MCF 10A (cell line): ENCODE measurements around the gene CTNNB1. TPM values are rescaled to one million over a fixed set of nuclear protein-coding genes. Genes with fewer than 3 reads are reported as not detected.

Experiments used
- BruUV-seq: library from RNA; stranded (reverse); fragments of 400-500 nt; replicated peaks from 2 replicates; lab custom pipeline; 2021; lab: Mats Ljungman, UMichigan
- CTCF ChIA-PET: fragments of 300-600 bp; sonication (Branson Sonifier 250); formaldehyde crosslinking; extraction: SDS; loops from one replicate; lab custom pipeline; 2021; ENCODE audit warnings: antibody characterized with exemption, inconsistent platforms; lab: Yijun Ruan, JAX
- POLR2A ChIA-PET: fragments of 300-600, 350-650 bp; sonication (Branson Sonifier 250); formaldehyde crosslinking; extraction: SDS; loops from one replicate; lab custom pipeline; 2020; ENCODE audit warnings: antibody characterized with exemption, inconsistent platforms; lab: Yijun Ruan, JAX
- DNase-seq: peaks from one replicate; pipeline ENCODE4 v3.0.0-alpha.2; 2018; ENCODE audit not compliant: unreplicated experiment
- H3K27ac Mint-ChIP-seq: one replicate; pipeline ENCODE4 v1.8.0; 2022; ENCODE audit warnings: mild to moderate bottlenecking, low read depth, mixed read lengths; ENCODE audit not compliant: unreplicated experiment
- H3K27me3 Mint-ChIP-seq: one replicate; pipeline ENCODE4 v1.8.0; 2022; ENCODE audit warnings: mixed read lengths; ENCODE audit not compliant: insufficient read depth, unreplicated experiment
- H3K36me3 Mint-ChIP-seq: one replicate; pipeline ENCODE4 v1.8.0; 2022; ENCODE audit warnings: mild to moderate bottlenecking, moderate library complexity, mixed read lengths; ENCODE audit not compliant: insufficient read depth, unreplicated experiment
- H3K4me1 Mint-ChIP-seq: one replicate; pipeline ENCODE4 v1.8.0; 2022; ENCODE audit warnings: mixed read lengths; ENCODE audit not compliant: insufficient read depth, unreplicated experiment
- H3K4me3 Mint-ChIP-seq: one replicate; pipeline ENCODE4 v1.8.0; 2022; ENCODE audit warnings: mild to moderate bottlenecking, moderate library complexity, mixed read lengths; ENCODE audit not compliant: unreplicated experiment
- H3K9me3 Mint-ChIP-seq: one replicate; pipeline ENCODE4 v1.8.0; 2022; ENCODE audit warnings: mixed read lengths; ENCODE audit not compliant: unreplicated experiment
- CTCF ChIP-seq: fragments of 200-600 bp; IDR thresholded peaks from one replicate; pipeline ENCODE4 v1.8.0; 2022; ENCODE audit warnings: antibody characterized with exemption, mild to moderate bottlenecking; ENCODE audit not compliant: unreplicated experiment
- intact Hi-C: fragments of 100-400 bp; cut with micrococcal nuclease; formaldehyde crosslinking; loops from 2 replicates; pipeline ENCODE4 v1.14.1; 2022
- total RNA-seq: library from RNA; stranded (reverse); gene quantifications from 2 replicates; pipeline ENCODE4 v1.2.3, GENCODE V29; 2022

CTNNB1 gene
- total RNA-seq, 1 experiment from 2014 or later = 244 TPM

GRCh38 chr3:41251593-41251992 is 52.3 kb downstream of the CTNNB1 start:
- H3K4me3 Mint-ChIP-seq = no peak overlapping the region
- no peak overlapping the region for H3K27ac Mint-ChIP-seq
- ChIA-PET POLR2A (no interaction called here), CTCF (no interaction called here)
- no TSS peak for BruUV-seq
- no peaks in the 10 kb centered on the region for H3K4me1 Mint-ChIP-seq
- peaks cover 8% of the 10 kb centered on the region for H3K9me3 Mint-ChIP-seq
- H3K36me3 Mint-ChIP-seq = no peaks in the 10 kb centered on the region
- intact Hi-C loops = no loop called here
- no peaks in the 10 kb centered on the region for H3K27me3 Mint-ChIP-seq
- no peak for TF ChIP-seq CTCF
- no peak for DNase-seq

- intact Hi-C loops = no loop called here
- H3K36me3 Mint-ChIP-seq = no peaks in the 10 kb centered on the region
- H3K9me3 Mint-ChIP-seq = peaks cover under 1% of the 10 kb centered on the region
- CTCF ChIA-PET = no interaction called here
- POLR2A ChIA-PET = interaction anchor here (1.2 to 1.8 kb wide), 2 partner anchors 14 to 44 kb away, joined by 3 to 4 read pairs; no protein-coding TSS in a partner anchor
- no peak overlapping the region for H3K4me3 Mint-ChIP-seq
- no peak for TF ChIP-seq CTCF
- peaks cover 19% of the 10 kb centered on the region for H3K4me1 Mint-ChIP-seq
- DNase-seq = peak; percentile 66
- BruUV-seq = no TSS peak
- H3K27me3 Mint-ChIP-seq = no peaks in the 10 kb centered on the region
- peak overlapping the region; percentile 31 for H3K27ac Mint-ChIP-seq
Observed at GRCh38 chr3:41258239-41258800, 59.0 kb downstream of the CTNNB1 start.

DNA sequence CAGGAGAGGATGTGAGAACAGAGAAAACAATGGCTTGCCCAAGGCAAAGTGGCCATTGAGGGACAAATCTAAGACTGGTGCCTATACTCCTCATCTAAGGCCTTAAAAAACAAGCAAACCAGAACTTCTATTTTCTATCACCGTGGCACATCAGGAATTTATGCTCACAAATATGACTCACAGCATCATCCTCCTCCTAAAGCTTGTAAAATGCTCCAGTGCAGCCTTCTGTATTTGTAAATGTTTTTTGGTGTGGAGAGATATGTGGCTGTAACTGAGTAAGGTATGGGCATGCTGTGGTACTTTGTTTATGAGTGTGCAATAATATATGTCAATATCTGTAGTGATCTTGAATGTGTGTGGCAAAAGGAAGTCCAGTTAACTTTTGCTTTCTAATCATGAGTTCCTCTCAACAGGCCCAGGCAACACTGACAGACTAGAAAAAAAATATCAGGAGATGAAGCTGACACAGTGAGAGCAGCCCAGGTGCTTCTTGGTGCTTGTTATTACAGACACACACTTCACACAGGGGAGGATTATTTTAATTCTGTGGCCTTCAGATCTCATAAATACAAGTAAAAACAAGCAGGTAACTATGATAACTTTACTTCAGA is 60.3 kb downstream of the CTNNB1 start:
- Mint-ChIP-seq H3K27ac (no peak overlapping the region), H3K9me3 (no peaks in the 10 kb centered on the region), H3K4me3 (no peak overlapping the region), H3K27me3 (no peaks in the 10 kb centered on the region), H3K36me3 (no peaks in the 10 kb centered on the region), H3K4me1 (peaks cover 19% of the 10 kb centered on the region)
- ChIA-PET CTCF (no interaction called here), POLR2A (interaction anchor here (0.7 to 0.8 kb wide), 2 partner anchors 55 to 60 kb away, joined by 3 to 4 read pairs; no protein-coding TSS in a partner anchor)
- BruUV-seq = no TSS peak
- intact Hi-C loops = no loop called here
- no peak for TF ChIP-seq CTCF
- DNase-seq = no peak

- DNase-seq = no peak
- Mint-ChIP-seq H3K27me3 (no peaks in the 10 kb centered on the region), H3K36me3 (no peaks in the 10 kb centered on the region), H3K4me1 (peaks cover 19% of the 10 kb centered on the region), H3K9me3 (no peaks in the 10 kb centered on the region), H3K4me3 (no peak overlapping the region), H3K27ac (no peak overlapping the region)
- intact Hi-C loops = no loop called here
- TF ChIP-seq CTCF = no peak
- ChIA-PET CTCF (no interaction called here), POLR2A (interaction anchor here (0.7 to 0.8 kb wide), 2 partner anchors 56 to 60 kb away, joined by 3 to 4 read pairs; no protein-coding TSS in a partner anchor)
- no TSS peak for BruUV-seq
Observed at GRCh38 chr3:41260063-41260450, 60.8 kb downstream of the CTNNB1 start.
